A673 (cell line): Measurements from ENCODE around the gene KIRREL3.

Source experiments
- EZH2 ChIP-seq: fragments of 200-600 bp; sonication (generic); IDR thresholded peaks from 2 replicates; pipeline ENCODE4 v1.6.1; 2017; ENCODE audit warnings: borderline replicate concordance, low read depth, mild to moderate bottlenecking, mixed read lengths, antibody characterized with exemption, low read length; ENCODE audit not compliant: poor library complexity, severe bottlenecking
- TF ChIP-seq, protein P1 (sequence below): fragments of 300-800, 200-600 bp; sonication (generic); conservative IDR thresholded peaks from 2 replicates; pipeline ENCODE4 v1.5.1; 2017; ENCODE audit warnings: low read depth, mild to moderate bottlenecking, antibody characterized with exemption, low read length, moderate library complexity, mixed read lengths

DNA sequence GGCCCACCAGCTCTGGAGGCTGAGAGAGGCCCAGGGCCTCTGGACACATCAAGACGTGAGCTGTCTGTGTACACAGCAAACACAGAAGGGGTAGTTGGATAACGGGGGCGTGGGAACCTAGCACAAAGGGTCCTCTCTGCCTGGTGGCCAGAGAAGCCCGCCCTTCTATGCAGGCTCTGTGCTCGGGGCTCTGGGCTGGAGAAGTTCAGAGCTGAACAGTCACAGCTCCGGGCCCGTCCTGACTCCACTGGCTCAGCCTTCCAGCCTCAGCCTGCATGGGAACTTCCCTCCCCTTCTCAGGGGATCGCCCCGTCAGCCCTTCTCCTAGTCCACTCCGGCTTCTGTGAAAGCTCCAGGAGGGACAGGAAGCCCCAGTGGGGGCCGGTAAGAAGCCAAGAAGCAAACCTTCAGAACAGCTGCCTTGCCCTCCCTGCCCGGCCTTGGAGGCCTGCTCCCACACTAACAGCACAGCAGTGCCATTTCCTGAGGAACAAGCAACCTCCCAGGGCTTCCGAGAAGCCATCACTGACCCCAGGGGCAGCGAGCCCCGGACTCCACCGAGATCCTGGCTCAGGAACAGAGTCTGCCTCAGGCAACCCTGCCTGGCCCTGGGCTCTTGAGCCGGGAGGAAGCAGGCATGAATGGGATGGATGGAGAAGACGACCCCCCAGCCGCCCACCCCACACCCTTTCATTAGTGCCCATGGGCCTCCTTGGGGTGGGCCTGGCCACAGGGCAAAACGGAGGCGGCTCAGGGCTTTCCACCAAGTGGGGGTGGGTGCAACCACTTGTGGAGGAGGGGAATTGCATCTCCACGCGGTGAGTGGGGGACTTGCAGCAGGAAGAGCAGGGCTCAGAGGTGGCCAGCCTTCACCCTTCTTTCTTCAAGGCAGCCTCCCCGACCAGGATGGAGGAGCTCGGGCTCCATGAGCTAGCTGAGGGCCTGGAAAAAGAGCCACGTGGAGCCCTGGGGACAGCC lies 525.3 kb downstream of the KIRREL3 start:
- TF ChIP-seq, protein P1, sequence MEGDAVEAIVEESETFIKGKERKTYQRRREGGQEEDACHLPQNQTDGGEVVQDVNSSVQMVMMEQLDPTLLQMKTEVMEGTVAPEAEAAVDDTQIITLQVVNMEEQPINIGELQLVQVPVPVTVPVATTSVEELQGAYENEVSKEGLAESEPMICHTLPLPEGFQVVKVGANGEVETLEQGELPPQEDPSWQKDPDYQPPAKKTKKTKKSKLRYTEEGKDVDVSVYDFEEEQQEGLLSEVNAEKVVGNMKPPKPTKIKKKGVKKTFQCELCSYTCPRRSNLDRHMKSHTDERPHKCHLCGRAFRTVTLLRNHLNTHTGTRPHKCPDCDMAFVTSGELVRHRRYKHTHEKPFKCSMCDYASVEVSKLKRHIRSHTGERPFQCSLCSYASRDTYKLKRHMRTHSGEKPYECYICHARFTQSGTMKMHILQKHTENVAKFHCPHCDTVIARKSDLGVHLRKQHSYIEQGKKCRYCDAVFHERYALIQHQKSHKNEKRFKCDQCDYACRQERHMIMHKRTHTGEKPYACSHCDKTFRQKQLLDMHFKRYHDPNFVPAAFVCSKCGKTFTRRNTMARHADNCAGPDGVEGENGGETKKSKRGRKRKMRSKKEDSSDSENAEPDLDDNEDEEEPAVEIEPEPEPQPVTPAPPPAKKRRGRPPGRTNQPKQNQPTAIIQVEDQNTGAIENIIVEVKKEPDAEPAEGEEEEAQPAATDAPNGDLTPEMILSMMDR = no peak
- TF ChIP-seq EZH2 = no peak
